Activated naive CD8-positive, alpha-beta T cell treated with anti-CD3 and anti-CD28 coated beads, Interleukin-2, amount 10 ng/mL, durations not matched to agents 7 days and 5 days (primary cell): ENCODE results near the gene ZNF587B. TPM values are rescaled to one million over a fixed set of nuclear protein-coding genes. Genes with fewer than 3 reads are reported as not detected.
"Not testable (repeated sequence)": the region's sequence is repeated elsewhere in the genome, so short reads cannot be mapped to it uniquely, and the experiment has no call there.

ENCODE experiments used
- ATAC-seq: fragments of 150-1000 bp; cut with Tn5 transposase; one replicate; pipeline ENCODE4 v1.10.0; 2021; ENCODE audit warnings: low read depth, moderate library complexity
- POLR2A ChIA-PET: fragments of 350-600 bp; sonication (Branson Sonifier 250); formaldehyde crosslinking; loops from one replicate; lab custom pipeline; 2021; ENCODE audit warnings: antibody characterized with exemption; lab: Charles Lee
- DNase-seq: peaks from one replicate; pipeline ENCODE4 v3.0.0; 2021
- H3K27ac Mint-ChIP-seq: one replicate; pipeline ENCODE4 v1.8.0; 2022; ENCODE audit warnings: mild to moderate bottlenecking, mixed read lengths
- H3K27me3 Mint-ChIP-seq: one replicate; pipeline ENCODE4 v1.8.0; 2022; ENCODE audit warnings: mild to moderate bottlenecking, moderate library complexity, mixed read lengths
- H3K36me3 Mint-ChIP-seq: one replicate; pipeline ENCODE4 v1.8.0; 2021; ENCODE audit warnings: mild to moderate bottlenecking, mixed read lengths
- H3K4me1 Mint-ChIP-seq: one replicate; pipeline ENCODE4 v1.8.0; 2021; ENCODE audit warnings: mixed read lengths
- H3K4me3 Mint-ChIP-seq: one replicate; pipeline ENCODE4 v1.8.0; 2022; ENCODE audit warnings: mild to moderate bottlenecking, moderate library complexity, mixed read lengths
- H3K9me3 Mint-ChIP-seq: one replicate; pipeline ENCODE4 v1.8.0; 2021; ENCODE audit warnings: mixed read lengths
- total RNA-seq, 2 experiments: library from RNA; stranded (reverse); gene quantifications; one replicate each; pipeline ENCODE4 v1.2.3, GENCODE V29; 2021

ZNF587B gene
- total RNA-seq, 2 experiments from 2014 or later, result 19.1 to 21.0 TPM

DNA sequence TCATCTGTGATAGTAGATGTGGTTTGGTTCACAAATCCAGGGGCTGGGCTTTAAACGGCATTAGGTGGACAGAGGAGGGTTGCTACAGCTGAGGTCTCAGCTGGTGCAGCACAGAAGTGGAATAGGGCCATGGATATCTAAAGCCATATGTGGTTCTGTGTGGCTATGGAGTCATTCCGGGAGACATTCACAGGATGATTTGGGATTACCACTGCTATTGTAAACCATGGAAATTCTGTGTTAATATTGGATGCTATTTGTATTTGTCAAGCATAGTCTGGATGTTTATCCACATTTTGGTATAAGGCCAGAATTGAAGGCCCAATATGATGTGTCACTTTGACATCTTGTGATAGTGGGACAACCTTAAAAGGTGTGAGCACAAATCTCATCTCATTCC lies 6.9 kb upstream of the ZNF587B start:
- H3K4me3 Mint-ChIP-seq, ATAC-seq, H3K9me3 Mint-ChIP-seq, H3K27me3 Mint-ChIP-seq, POLR2A ChIA-PET, DNase-seq, H3K27ac Mint-ChIP-seq: not testable (repeated sequence)
- H3K36me3 Mint-ChIP-seq, result peaks cover 36% of the 10 kb centered on the region
- peaks cover 33% of the 10 kb centered on the region for H3K4me1 Mint-ChIP-seq

DNA sequence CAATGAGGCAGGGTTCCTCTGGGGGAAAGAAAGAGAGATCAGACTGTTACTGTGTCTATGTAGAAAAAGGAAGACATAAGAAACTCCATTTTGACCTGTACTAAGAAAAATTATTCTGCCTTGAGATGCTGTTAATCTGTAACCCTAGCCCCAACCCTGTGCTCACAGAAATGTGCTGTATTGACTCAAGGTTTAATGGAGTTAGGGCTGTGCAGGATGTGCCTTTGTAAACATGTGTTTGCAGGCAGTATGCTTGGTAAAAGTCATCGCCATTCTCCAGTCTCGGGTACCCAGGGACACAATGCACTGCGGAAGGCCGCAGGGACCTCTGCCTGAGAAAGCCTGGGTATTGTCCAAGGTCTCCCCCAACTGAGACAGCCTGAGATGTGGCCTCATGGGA lies 6.5 kb upstream of the ZNF587B start:
- DNase-seq, H3K4me3 Mint-ChIP-seq, H3K27me3 Mint-ChIP-seq, ATAC-seq, H3K9me3 Mint-ChIP-seq, POLR2A ChIA-PET, H3K27ac Mint-ChIP-seq: not testable (repeated sequence)
- peaks cover 36% of the 10 kb centered on the region for H3K36me3 Mint-ChIP-seq
- H3K4me1 Mint-ChIP-seq, result peaks cover 30% of the 10 kb centered on the region

DNA sequence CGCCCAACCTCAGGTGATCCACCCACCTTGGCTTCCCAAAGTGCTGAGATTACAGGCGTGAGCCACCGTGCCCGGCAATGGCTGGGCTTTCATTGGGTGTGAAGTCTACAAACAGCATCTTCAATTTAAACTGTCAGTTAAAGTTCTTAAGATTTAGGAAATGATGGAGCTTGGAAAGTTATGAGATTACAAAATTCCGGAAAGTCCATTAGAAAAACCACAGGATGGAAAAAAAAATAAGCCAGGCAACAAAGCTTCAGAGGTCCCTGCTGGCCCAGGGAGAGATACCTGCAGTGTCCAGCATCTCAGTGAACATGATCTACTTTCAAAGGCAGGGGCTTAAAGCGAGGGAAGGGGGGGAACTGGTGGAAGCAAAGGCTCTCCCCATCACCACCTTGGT lies 4.6 kb upstream of the ZNF587B start:
- H3K4me3 Mint-ChIP-seq, result no peak overlapping the region
- DNase-seq (no peak), ATAC-seq (no peak)
- peaks cover 33% of the 10 kb centered on the region for H3K4me1 Mint-ChIP-seq
- no peak overlapping the region for H3K27ac Mint-ChIP-seq
- H3K27me3 Mint-ChIP-seq, result no peaks in the 10 kb centered on the region
- POLR2A ChIA-PET, result no interaction called here
- H3K36me3 Mint-ChIP-seq, result peaks cover 46% of the 10 kb centered on the region
- H3K9me3 Mint-ChIP-seq, result peaks cover 1% of the 10 kb centered on the region

DNA sequence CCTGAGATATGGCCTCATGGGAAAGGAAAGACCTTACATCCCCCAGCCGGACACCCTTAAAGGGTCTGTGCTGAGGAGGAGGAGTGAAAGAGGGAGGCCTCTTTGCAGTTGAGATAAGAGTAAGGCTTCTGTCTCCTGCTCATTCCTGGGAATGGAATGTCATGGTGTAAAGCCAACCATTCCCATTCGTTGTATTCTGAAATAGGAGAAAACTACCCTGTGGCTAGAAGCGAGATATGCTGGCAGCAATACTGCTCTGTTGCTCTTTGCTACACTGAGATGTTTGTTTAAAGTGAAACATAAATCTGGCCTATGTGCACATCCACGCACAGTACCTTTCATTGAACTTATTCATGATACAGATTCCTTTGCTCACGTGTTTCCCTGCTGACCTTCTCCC lies 783 bp upstream of the ZNF587B start:
- ATAC-seq (no peak), DNase-seq (no peak)
- Mint-ChIP-seq H3K27me3 (no peaks in the 10 kb centered on the region), H3K27ac (no peak overlapping the region), H3K9me3 (peaks cover 1% of the 10 kb centered on the region), H3K36me3 (peaks cover 35% of the 10 kb centered on the region), H3K4me3 (no peak overlapping the region), H3K4me1 (peaks cover 11% of the 10 kb centered on the region)
- POLR2A ChIA-PET, result interaction anchor here (2.0 kb wide), 1 partner anchor 10 kb away, joined by 5 read pairs; no protein-coding TSS in a partner anchor

DNA sequence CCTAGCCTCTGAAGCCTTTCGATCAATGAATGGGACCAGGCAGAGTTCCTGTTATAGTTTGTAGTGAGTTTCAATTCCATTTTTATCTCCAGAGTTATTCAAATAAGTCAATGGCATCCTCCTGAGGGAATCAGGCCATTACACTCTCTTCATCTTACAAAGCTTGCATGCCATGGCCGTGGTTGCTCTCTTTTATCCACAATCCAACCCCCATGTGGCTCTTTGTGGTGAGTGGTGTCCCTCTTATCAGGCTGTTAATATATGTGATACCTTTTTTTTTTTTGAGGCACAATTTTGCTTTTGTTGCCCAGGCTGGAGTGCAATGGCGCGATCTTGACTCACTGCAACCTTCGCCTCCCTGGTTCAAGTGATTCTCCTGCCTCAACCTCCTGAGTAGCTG lies 6.9 kb downstream of the ZNF587B start:
- POLR2A ChIA-PET, H3K27me3 Mint-ChIP-seq, H3K4me3 Mint-ChIP-seq, DNase-seq, H3K27ac Mint-ChIP-seq, H3K9me3 Mint-ChIP-seq, ATAC-seq: not testable (repeated sequence)
- peaks cover 24% of the 10 kb centered on the region for H3K36me3 Mint-ChIP-seq
- peaks cover 17% of the 10 kb centered on the region for H3K4me1 Mint-ChIP-seq

DNA sequence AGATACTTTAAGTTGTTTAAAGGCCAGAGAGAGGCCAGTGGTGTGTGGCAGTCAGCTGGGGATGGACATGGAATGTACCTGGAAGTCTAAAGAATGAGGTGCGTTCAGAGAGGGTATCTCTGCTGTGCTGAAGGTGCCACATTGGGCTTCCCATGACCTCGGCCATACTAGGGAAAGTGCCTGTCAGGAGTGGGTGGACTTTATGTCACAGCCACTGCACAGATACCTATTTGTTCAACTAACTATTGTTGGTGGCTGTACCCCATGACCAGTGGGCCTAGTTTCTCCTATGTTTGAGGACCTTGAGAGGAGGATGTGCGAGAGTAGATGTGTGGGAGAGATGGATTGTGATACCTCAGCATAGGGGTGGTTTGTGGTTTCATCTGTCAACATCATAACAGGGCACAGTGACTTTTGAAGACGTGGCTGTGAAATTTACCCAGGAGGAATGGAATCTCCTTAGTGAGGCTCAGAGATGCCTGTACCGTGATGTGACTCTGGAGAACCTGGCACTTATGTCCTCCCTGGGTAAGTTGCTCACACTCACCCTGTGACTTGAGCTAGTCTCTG lies 8.6 kb downstream of the ZNF587B start:
- peaks cover 35% of the 10 kb centered on the region for H3K36me3 Mint-ChIP-seq
- H3K27me3 Mint-ChIP-seq, H3K4me3 Mint-ChIP-seq, DNase-seq, POLR2A ChIA-PET, H3K9me3 Mint-ChIP-seq: not testable (repeated sequence)
- H3K4me1 Mint-ChIP-seq, result peaks cover 16% of the 10 kb centered on the region
- H3K27ac Mint-ChIP-seq, result peak overlapping the region; percentile 43
- ATAC-seq, result peak; percentile 18

DNA sequence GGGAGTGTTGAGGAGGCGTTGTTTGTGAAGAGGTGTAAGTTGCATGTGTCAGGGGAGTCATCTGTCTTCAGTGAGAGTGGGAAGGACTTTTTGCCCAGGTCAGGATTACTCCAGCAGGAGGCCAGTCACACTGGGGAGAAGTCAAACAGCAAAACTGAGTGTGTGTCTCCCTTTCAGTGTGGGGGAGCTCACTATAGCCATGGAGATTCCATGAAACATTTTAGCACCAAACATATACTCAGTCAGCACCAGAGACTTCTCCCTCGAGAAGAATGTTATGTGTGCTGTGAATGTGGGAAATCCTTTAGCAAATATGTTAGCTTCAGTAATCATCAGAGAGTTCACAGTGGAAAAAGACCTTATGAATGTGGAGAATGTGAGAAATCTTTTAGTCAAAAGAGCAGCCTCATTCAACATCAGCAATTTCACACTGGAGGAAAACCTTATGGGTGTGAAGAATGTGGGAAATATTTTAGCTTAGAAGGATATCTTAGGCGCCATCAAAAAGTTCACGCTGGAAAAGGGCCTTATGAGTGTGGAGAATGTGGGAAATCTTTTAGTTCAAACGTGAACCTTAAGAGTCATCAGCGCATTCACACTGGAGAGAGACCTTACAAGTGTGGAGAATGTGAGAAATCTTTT lies 11.1 kb downstream of the ZNF587B start:
- ATAC-seq (no peak), DNase-seq (no peak)
- POLR2A ChIA-PET, result no interaction called here
- Mint-ChIP-seq H3K4me3 (no peak overlapping the region), H3K36me3 (peaks cover 49% of the 10 kb centered on the region), H3K27me3 (no peaks in the 10 kb centered on the region), H3K4me1 (peaks cover 16% of the 10 kb centered on the region), H3K9me3 (no peaks in the 10 kb centered on the region), H3K27ac (no peak overlapping the region)

DNA sequence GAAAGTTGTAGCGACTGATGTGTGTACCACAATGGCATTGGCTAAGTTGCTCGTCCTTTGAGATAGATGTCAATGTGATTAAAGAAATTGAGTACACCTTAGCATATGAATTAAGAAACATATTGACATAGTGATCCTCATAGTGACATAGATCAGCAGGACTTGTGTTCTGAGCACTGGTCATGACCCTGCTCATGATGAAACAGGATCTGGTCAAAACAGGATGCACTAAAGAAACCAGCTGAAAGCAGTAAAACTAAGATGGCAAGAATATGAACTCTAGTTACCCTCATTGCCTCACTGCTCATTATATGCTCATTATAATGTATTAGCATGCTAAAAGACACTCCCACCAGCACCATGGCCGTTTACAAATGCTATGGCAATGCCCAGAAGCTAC lies 17.1 kb downstream of the ZNF587B start:
- peaks cover 44% of the 10 kb centered on the region for H3K36me3 Mint-ChIP-seq
- H3K4me1 Mint-ChIP-seq, result peaks cover 25% of the 10 kb centered on the region
- POLR2A ChIA-PET, H3K27me3 Mint-ChIP-seq, DNase-seq, ATAC-seq, H3K4me3 Mint-ChIP-seq, H3K9me3 Mint-ChIP-seq: not testable (repeated sequence)
- peak overlapping the region; percentile 54 for H3K27ac Mint-ChIP-seq

DNA sequence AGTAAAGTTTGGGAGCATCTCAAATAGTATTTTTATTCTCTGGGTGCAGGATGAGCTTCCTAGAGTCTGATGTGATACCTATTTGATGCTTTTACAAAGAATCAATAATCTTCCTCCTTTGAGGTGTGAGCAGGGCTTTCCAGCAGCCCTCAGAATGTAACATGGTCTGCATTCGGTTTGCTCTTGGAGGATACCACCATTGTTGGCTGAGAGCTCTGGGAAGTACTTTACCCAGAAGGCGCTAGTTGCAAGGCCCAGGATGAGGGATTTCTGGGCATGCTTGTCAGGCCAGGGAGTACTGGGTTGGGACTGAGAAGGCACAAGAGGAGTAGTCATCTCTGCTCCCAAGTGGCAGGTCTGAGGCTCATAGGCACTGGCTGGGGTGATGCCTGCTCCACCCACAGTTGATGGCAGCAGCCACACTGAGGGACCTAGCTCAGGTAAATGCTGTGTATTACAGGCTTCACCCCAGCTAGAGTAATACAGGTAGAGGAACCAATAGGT lies 19.1 kb downstream of the ZNF587B start:
- H3K27ac Mint-ChIP-seq, result peak overlapping the region; percentile 86
- H3K36me3 Mint-ChIP-seq, result peaks cover 49% of the 10 kb centered on the region
- H3K4me3 Mint-ChIP-seq, result peak overlapping the region; percentile 89
- POLR2A ChIA-PET, result interaction anchor here (1.0 to 2.9 kb wide), 6 partner anchors 13 to 102 kb away, joined by 3 to 13 read pairs (median 3); partner anchors contain the start of genes ZNF417 and ZNF552
- peaks cover 28% of the 10 kb centered on the region for H3K4me1 Mint-ChIP-seq
- not testable (repeated sequence) for DNase-seq, H3K27me3 Mint-ChIP-seq, H3K9me3 Mint-ChIP-seq, ATAC-seq

DNA sequence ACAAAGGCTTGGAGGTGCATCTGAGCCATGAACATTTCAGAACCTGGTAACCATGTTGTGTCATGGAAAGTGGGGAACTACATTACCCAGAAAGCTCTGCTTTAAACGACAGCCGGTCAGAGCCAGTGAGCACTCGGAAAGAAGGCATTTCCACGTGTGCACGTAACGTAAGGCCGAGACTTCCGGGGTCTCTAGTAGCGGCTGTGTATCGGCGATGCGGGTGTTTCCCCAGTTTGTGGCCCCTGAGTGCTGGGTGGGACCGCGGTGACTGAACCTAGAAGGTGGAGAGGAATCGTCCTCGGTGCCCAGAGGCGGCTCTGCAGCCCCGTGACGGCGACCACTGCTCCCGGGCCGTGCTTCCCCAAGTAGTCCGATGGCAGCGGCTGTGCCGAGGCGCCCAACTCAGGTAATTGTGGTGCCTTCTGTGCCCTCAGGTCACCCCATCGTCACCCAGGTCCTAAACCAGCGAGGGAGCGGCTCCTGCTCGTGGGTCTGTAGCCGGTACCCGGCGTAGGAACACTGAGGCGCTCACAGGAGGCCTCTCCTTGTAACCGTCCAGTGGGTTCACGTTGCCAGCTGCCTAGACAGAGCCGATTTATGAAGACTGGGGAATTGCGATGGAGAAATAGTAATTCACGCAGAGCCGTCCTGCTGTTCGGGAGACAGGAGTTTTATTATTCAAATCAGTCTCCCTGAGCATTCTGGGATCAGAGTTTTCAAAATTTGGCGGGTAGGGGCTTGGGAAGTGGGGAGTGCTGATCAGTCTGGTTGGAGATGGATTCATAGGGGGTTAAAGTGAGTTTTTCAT lies 19.8 kb downstream of the ZNF587B start, which contains the start of gene ZNF587:
TSS of gene ZNF587 (plus strand) at position 194 of the 808 bp plus-strand sequence. CDS start at position 374, 180 bp downstream.
- peaks cover 49% of the 10 kb centered on the region for H3K36me3 Mint-ChIP-seq
- not testable (repeated sequence) for H3K27me3 Mint-ChIP-seq, H3K9me3 Mint-ChIP-seq
- DNase-seq, result peak; percentile 74
- POLR2A ChIA-PET, result interaction anchor here (1.0 to 2.9 kb wide), 6 partner anchors 12 to 103 kb away, joined by 3 to 13 read pairs (median 3); partner anchors contain the start of genes ZNF417 and ZNF552
- peak within 1 kb of the TSS; percentile 89 for H3K4me3 Mint-ChIP-seq
- ATAC-seq, result peak; percentile 97
- H3K4me1 Mint-ChIP-seq, result peaks cover 28% of the 10 kb centered on the region
- peak within 1 kb of the TSS; percentile 86 for H3K27ac Mint-ChIP-seq

DNA sequence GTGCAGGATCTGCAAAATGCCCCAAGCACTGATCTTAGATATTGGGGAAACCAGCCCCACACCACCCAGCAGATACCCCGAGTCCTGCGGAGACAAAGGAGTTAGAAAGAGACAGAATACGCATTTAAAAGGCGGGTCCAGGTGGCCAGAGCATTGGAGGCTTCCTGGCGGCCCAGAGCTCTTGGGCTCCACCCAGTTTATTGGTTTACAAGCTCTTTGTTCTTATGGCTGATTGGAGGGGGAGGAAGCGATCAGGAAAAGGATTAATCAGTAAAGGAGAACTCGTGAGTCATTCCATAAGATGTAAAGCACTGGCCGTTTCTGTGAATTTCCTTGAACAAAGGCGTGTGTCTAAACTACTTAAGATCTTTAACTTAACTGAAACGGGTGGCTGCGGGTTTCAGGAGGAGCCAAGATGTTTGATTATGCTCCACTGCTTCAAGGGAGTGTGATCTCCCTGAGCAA lies 20.5 kb downstream of the ZNF587B start:
- Mint-ChIP-seq H3K9me3 (peaks cover 7% of the 10 kb centered on the region), H3K27me3 (no peaks in the 10 kb centered on the region), H3K27ac (peak overlapping the region; percentile 86), H3K4me1 (peaks cover 28% of the 10 kb centered on the region), H3K36me3 (peaks cover 49% of the 10 kb centered on the region), H3K4me3 (peak overlapping the region; percentile 89)
- POLR2A ChIA-PET, result interaction anchor here (2.1 to 2.9 kb wide), 2 partner anchors 12 to 31 kb away, joined by 9 to 13 read pairs; no protein-coding TSS in a partner anchor
- DNase-seq, result no peak
- no peak for ATAC-seq

DNA sequence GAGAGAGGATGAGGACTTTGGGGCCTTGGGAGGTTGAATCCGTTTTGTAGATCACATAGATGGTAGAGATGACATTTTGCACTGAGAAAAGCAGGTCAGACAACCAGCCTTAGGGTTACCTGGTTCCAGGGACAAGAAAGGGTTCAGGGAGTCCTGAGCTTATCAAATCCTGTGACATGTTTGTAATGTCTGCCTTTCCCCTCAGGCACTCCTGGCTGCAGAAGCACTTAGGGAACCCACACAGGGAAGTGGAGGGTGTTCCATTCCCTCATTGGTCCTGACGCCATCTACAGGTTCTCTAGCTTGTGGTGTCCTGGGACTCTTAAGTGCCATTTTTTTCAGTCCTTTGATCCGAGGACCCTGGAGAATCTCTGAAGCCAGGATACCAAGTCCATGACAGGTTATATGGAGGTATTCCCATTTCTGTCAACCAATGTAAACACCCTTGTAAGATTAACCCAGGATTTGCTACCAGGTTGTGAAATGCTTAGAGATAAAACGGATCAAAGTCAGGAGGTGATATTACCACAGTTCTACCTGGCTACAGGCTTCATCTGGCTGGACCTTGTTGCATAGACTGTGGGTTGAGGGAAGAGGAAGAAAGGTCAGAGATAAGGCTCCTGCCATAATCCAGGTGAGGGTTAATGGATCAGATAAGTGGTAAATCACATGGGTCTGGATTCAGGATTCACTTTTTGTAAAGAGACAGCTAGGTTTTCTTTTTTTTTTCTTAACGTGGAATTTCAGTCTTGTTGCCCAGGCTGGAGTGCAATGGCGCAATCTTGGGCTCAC lies 21.9 kb downstream of the ZNF587B start:
- POLR2A ChIA-PET, result interaction anchor here (2.9 kb wide), 1 partner anchor 10 kb away, joined by 9 read pairs; no protein-coding TSS in a partner anchor
- DNase-seq, H3K9me3 Mint-ChIP-seq, H3K4me3 Mint-ChIP-seq, H3K27me3 Mint-ChIP-seq, ATAC-seq, H3K27ac Mint-ChIP-seq: not testable (repeated sequence)
- Mint-ChIP-seq H3K4me1 (peaks cover 27% of the 10 kb centered on the region), H3K36me3 (peaks cover 57% of the 10 kb centered on the region)
